Loucy (cell line): Measurements from ENCODE around the gene DMXL2.

Source experiments
- EZH2phosphoT487 ChIP-seq: fragments of 200-600 bp; IDR thresholded peaks from 2 replicates; pipeline ENCODE4 v1.6.1; 2018; ENCODE audit warnings: antibody characterized with exemption, mild to moderate bottlenecking, moderate library complexity, borderline replicate concordance
- TF ChIP-seq, protein P1 (sequence below): fragments of 200-600 bp; sonication (generic); conservative IDR thresholded peaks from 2 replicates; pipeline ENCODE4 v1.5.1; 2014; ENCODE audit warnings: mild to moderate bottlenecking, antibody characterized with exemption, low read length

DNA sequence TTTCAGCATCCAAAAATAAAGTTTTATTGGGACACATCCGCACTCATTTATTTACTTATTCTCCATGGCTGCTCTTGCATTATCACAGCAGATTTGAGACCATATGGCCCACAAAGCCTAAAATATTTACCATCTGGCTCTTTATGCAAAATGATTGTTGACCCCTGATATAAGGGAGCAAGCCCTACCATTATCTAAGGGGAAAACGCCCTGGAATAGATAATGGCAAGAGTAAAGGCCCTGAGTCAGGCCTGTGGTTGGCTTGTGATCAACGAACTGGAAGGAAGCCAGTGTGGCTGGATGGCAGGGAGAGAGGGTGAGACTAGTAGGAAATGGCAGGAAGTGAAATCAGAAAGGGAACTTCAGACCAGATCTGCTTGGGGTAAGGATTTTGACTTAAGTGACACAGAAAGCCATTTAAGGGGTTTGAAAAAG is 24.6 kb upstream of the DMXL2 start:
- TF ChIP-seq, protein P1, sequence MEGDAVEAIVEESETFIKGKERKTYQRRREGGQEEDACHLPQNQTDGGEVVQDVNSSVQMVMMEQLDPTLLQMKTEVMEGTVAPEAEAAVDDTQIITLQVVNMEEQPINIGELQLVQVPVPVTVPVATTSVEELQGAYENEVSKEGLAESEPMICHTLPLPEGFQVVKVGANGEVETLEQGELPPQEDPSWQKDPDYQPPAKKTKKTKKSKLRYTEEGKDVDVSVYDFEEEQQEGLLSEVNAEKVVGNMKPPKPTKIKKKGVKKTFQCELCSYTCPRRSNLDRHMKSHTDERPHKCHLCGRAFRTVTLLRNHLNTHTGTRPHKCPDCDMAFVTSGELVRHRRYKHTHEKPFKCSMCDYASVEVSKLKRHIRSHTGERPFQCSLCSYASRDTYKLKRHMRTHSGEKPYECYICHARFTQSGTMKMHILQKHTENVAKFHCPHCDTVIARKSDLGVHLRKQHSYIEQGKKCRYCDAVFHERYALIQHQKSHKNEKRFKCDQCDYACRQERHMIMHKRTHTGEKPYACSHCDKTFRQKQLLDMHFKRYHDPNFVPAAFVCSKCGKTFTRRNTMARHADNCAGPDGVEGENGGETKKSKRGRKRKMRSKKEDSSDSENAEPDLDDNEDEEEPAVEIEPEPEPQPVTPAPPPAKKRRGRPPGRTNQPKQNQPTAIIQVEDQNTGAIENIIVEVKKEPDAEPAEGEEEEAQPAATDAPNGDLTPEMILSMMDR = no peak
- no peak for TF ChIP-seq EZH2phosphoT487
